ENCODE measurements around the gene C21orf91.

DNA sequence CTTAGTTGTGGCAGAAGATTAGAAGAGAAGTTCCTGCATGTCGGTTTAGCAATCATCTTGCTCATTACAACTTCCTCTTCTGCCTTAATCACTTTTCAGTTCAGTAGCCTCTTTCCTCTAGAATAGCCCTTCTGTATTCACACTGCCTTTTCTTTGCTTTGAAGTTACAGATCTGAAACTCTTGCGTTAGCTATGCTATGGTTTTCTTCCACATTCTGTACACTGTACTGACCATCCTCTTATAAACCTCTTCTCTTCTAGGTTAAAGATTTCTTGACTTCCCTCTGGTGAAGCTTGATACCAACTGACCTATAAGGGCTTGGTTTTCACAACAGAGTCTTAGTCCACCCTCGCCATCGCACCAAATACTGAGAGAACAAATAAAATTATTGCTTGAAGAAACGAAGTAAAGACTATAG lies 35.0 kb downstream of the C21orf91 start:
- TF ChIP-seq, protein P1, sequence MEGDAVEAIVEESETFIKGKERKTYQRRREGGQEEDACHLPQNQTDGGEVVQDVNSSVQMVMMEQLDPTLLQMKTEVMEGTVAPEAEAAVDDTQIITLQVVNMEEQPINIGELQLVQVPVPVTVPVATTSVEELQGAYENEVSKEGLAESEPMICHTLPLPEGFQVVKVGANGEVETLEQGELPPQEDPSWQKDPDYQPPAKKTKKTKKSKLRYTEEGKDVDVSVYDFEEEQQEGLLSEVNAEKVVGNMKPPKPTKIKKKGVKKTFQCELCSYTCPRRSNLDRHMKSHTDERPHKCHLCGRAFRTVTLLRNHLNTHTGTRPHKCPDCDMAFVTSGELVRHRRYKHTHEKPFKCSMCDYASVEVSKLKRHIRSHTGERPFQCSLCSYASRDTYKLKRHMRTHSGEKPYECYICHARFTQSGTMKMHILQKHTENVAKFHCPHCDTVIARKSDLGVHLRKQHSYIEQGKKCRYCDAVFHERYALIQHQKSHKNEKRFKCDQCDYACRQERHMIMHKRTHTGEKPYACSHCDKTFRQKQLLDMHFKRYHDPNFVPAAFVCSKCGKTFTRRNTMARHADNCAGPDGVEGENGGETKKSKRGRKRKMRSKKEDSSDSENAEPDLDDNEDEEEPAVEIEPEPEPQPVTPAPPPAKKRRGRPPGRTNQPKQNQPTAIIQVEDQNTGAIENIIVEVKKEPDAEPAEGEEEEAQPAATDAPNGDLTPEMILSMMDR (IDR thresholded peaks at IDR 0.05): no peak
- no peak for TF ChIP-seq ZFX (IDR thresholded peaks at IDR 0.05; ENCODE audit: borderline replicate concordance)

Data from 22Rv1 (cell line).